Glomerular visceral epithelial cell (primary cell): Measurements from ENCODE around the gene SBK1.

Experiments
- DNase-seq: peaks from one replicate; pipeline ENCODE4 v3.0.0-alpha.2; 2016; ENCODE audit errors: extremely low spot score

The SBK1 gene

GRCh38 chr16:28282045-28282444 is 10.3 kb upstream of the SBK1 start:
- no peak for DNase-seq

- no peak for DNase-seq
These were observed 9.2 kb upstream of the SBK1 start for GRCh38 chr16:28283173-28283572.

- no peak for DNase-seq
These were observed 8.3 kb upstream of the SBK1 start for GRCh38 chr16:28283798-28284577.

GRCh38 chr16:28285649-28286048 is 6.7 kb upstream of the SBK1 start:
- no peak for DNase-seq

- DNase-seq = no peak
These were observed 4.2 kb upstream of the SBK1 start for GRCh38 chr16:28288114-28288513.

GRCh38 chr16:28289048-28289447 is 3.3 kb upstream of the SBK1 start:
- no peak for DNase-seq

- no peak for DNase-seq
These were observed 2.1 kb upstream of the SBK1 start for GRCh38 chr16:28289939-28290858.

- DNase-seq = no peak
These were observed 1.5 kb upstream of the SBK1 start for GRCh38 chr16:28290859-28291254.

- no peak for DNase-seq
These were observed 641 bp downstream of the SBK1 start for GRCh38 chr16:28292731-28293600.

- DNase-seq = no peak
These were observed 1.3 kb downstream of the SBK1 start for GRCh38 chr16:28293601-28293960.

GRCh38 chr16:28294201-28294600 is 1.9 kb downstream of the SBK1 start:
- no peak for DNase-seq

GRCh38 chr16:28295276-28295675 is 3.0 kb downstream of the SBK1 start:
- DNase-seq = no peak

GRCh38 chr16:28297308-28297707 is 5.0 kb downstream of the SBK1 start:
- no peak for DNase-seq

GRCh38 chr16:28297784-28298510 is 5.6 kb downstream of the SBK1 start:
- no peak for DNase-seq

- DNase-seq = no peak
These were observed 6.2 kb downstream of the SBK1 start for GRCh38 chr16:28298511-28298878.

GRCh38 chr16:28300327-28300726 is 8.0 kb downstream of the SBK1 start:
- DNase-seq = no peak

- DNase-seq = no peak
These were observed 8.8 kb downstream of the SBK1 start for GRCh38 chr16:28301154-28301553.

GRCh38 chr16:28301620-28302019 is 9.3 kb downstream of the SBK1 start:
- no peak for DNase-seq

- no peak for DNase-seq
These were observed 10.8 kb downstream of the SBK1 start for GRCh38 chr16:28303132-28303531.

- no peak for DNase-seq
These were observed 11.9 kb downstream of the SBK1 start for GRCh38 chr16:28304214-28304613.

- no peak for DNase-seq
These were observed 15.6 kb downstream of the SBK1 start for GRCh38 chr16:28307936-28308335.
